C1 segment of cervical spinal cord (tissue), 14 donors: ENCODE measurements around the gene SZT2.
"Not testable (repeated sequence)": the region's sequence is repeated elsewhere in the genome, so short reads cannot be mapped to it uniquely, and the experiment has no call there.

Experiments
- DNase-seq, 14 donors: peaks; one replicate each; lab custom pipeline; 2025; lab: John Stamatoyannopoulos, UW

The SZT2 gene

GRCh38 chr1:43484367-43484766 is 94.7 kb downstream of the SZT2 start:
- DNase-seq = no peak

GRCh38 chr1:43488165-43488564 is 98.5 kb downstream of the SZT2 start:
- DNase-seq = no peak

GRCh38 chr1:43491061-43491460 is 101.4 kb downstream of the SZT2 start:
- no peak for DNase-seq

GRCh38 chr1:43492826-43493225 is 103.1 kb downstream of the SZT2 start:
- DNase-seq = no peak

GRCh38 chr1:43493661-43494450 is 104.2 kb downstream of the SZT2 start:
- DNase-seq = no peak

GRCh38 chr1:43495204-43495603 is 105.5 kb downstream of the SZT2 start:
- no peak for DNase-seq

GRCh38 chr1:43499898-43500297 is 110.2 kb downstream of the SZT2 start:
- DNase-seq = no peak

GRCh38 chr1:43501806-43502205 is 112.1 kb downstream of the SZT2 start:
- DNase-seq = not testable (repeated sequence)

- no peak for DNase-seq
Observed at GRCh38 chr1:43503534-43503933, 113.8 kb downstream of the SZT2 start.
